HCT116 (cell line): ENCODE measurements around the gene PELO. TPM values are rescaled to one million over a fixed set of nuclear protein-coding genes. Genes with fewer than 3 reads are reported as not detected.

Source experiments
- ATAC-seq: fragments of 200-7000 bp; cut with Tn5 transposase; 2 replicates; pipeline ENCODE4 v1.9.1; 2020; ENCODE audit warnings: mild to moderate bottlenecking, moderate library complexity
- BruUV-seq: library from RNA; stranded (reverse); fragments of 400-500 nt; replicated peaks from 2 replicates; lab custom pipeline; 2021; lab: Mats Ljungman, UMichigan
- CTCF ChIA-PET: fragments of 300-600 bp; sonication (Branson Sonifier 250); formaldehyde crosslinking; loops from one replicate; lab custom pipeline; 2021; ENCODE audit warnings: antibody characterized with exemption; lab: Charles Lee
- POLR2A ChIA-PET: fragments of 300-600, 350-600 bp; sonication (Branson Sonifier 250); formaldehyde crosslinking; loops from one replicate; lab custom pipeline; 2021; ENCODE audit warnings: antibody characterized with exemption; lab: Charles Lee
- RAD21 ChIA-PET, 2 experiments: fragments of 300-600 bp; sonication (Branson Sonifier 250); formaldehyde crosslinking; loops; one replicate each; lab custom pipeline; 2023; ENCODE audit warnings: low total read pairs in 2 of 2; ENCODE audit not compliant: uncharacterized antibody in 2 of 2, unreplicated experiment in 2 of 2, low non-redundant PET in 1 of 2; lab: Charles Lee
- DNase-seq: peaks from one replicate; pipeline ENCODE4 v3.0.0-alpha.2; 2010; ENCODE audit warnings: low read depth, low spot score
- H2AFZ ChIP-seq: fragments of 200-600 bp; shearing (Covaris generic), sonication (generic); 2 replicates; pipeline ENCODE4 v1.6.1; 2017; ENCODE audit warnings: low read depth, mixed run types, mixed read lengths, antibody characterized with exemption, low read length; ENCODE audit not compliant: poor library complexity, severe bottlenecking
- H3K27ac ChIP-seq: 2 replicates; pipeline ENCODE4 v1.5.1; 2012; ENCODE audit warnings: low read depth, low read length
- H3K27me3 ChIP-seq: fragments of 200-600 bp; sonication (generic); 2 replicates; pipeline ENCODE4 v1.6.1; 2016; ENCODE audit warnings: mixed run types, low read length, mixed read lengths; ENCODE audit not compliant: insufficient read depth
- H3K36me3 ChIP-seq, 2 experiments: fragments of 200-500 bp in 1 of 2; fragments of 200-600 bp in 1 of 2; sonication (Bioruptor generic) in 1 of 2; sonication (generic) in 1 of 2; 2 replicates each; pipeline versions ENCODE4 v1.5.1 to v1.6.1; 2014 to 2016; ENCODE audit warnings: low read length in 2 of 2, inconsistent platforms in 1 of 2, mixed read lengths in 1 of 2, mixed run types in 1 of 2; ENCODE audit not compliant: insufficient read depth in 2 of 2, control insufficient read depth in 1 of 2
- H3K4me1 ChIP-seq, 2 experiments: fragments of 200-600 bp in 1 of 2; sonication (generic) in 1 of 2; 2 replicates each; pipeline versions ENCODE4 v1.5.1 to v1.6.1; 2012 to 2017; ENCODE audit warnings: low read length in 2 of 2, inconsistent platforms in 1 of 2, mild to moderate bottlenecking in 1 of 2, mixed read lengths in 1 of 2, mixed run types in 1 of 2, moderate library complexity in 1 of 2; ENCODE audit not compliant: insufficient read depth in 2 of 2, control insufficient read depth in 1 of 2
- H3K4me2 ChIP-seq: fragments of 200-600 bp; sonication (generic); 2 replicates; pipeline ENCODE4 v1.6.1; 2017; ENCODE audit warnings: mixed run types, low read length, mixed read lengths
- H3K4me3 ChIP-seq, 2 experiments: fragments of 200-600 bp in 1 of 2; sonication (generic) in 1 of 2; replicated peaks in 1 of 2; 2 replicates each; pipeline ENCODE4 v1.5.1; 2011 to 2016; ENCODE audit warnings: low read length in 2 of 2, control low read depth in 1 of 2, low read depth in 1 of 2, mild to moderate bottlenecking in 1 of 2, mixed read lengths in 1 of 2, mixed run types in 1 of 2
- H3K79me2 ChIP-seq: fragments of 200-600 bp; sonication (generic); 2 replicates; pipeline ENCODE4 v1.6.1; 2017; ENCODE audit warnings: mild to moderate bottlenecking, mixed run types, low read length, moderate library complexity, mixed read lengths; ENCODE audit not compliant: insufficient read depth
- H3K9ac ChIP-seq: fragments of 200-600 bp; sonication (generic); 2 replicates; pipeline ENCODE4 v1.6.1; 2016; ENCODE audit warnings: low read length, mixed read lengths
- H3K9me2 ChIP-seq: fragments of 200-600 bp; sonication (generic), shearing (Covaris generic); 2 replicates; pipeline ENCODE4 v1.6.1; 2017; ENCODE audit warnings: mixed run types, mild to moderate bottlenecking, moderate library complexity; ENCODE audit not compliant: insufficient read depth
- H3K9me3 ChIP-seq, 2 experiments: fragments of 200-500 bp in 1 of 2; fragments of 200-600 bp in 1 of 2; sonication (Bioruptor generic) in 1 of 2; sonication (generic) in 1 of 2; 2 replicates each; pipeline ENCODE4 v1.6.1; 2014 to 2017; ENCODE audit warnings: low read length in 2 of 2, mixed read lengths in 2 of 2, inconsistent platforms in 1 of 2, low read depth in 1 of 2, mild to moderate bottlenecking in 1 of 2, mixed run types in 1 of 2, moderate library complexity in 1 of 2; ENCODE audit not compliant: control insufficient read depth in 1 of 2, insufficient read depth in 1 of 2
- H4K20me1 ChIP-seq: fragments of 200-600 bp; sonication (generic), shearing (Covaris generic); 2 replicates; pipeline ENCODE4 v1.6.1; 2017; ENCODE audit warnings: mixed run types, mild to moderate bottlenecking, moderate library complexity; ENCODE audit not compliant: insufficient read depth
- CEBPB ChIP-seq: IDR thresholded peaks from 2 replicates; pipeline ENCODE4 v1.6.1; 2012; ENCODE audit warnings: low read depth
- ELF1 ChIP-seq: IDR thresholded peaks from 2 replicates; pipeline ENCODE4 v1.6.1; 2012; ENCODE audit warnings: low read depth, borderline replicate concordance
- POLR2AphosphoS5 ChIP-seq: IDR thresholded peaks from 2 replicates; pipeline ENCODE4 v1.6.1; 2011; ENCODE audit warnings: mild to moderate bottlenecking, low read depth, low read length, moderate library complexity
- SIN3A ChIP-seq: IDR thresholded peaks from 2 replicates; pipeline ENCODE4 v1.6.1; 2012; ENCODE audit warnings: low read depth
- YY1 ChIP-seq: IDR thresholded peaks from 2 replicates; pipeline ENCODE4 v1.6.1; 2011; ENCODE audit warnings: low read length, low read depth, moderate library complexity, mild to moderate bottlenecking; ENCODE audit not compliant: insufficient replicate concordance; ENCODE audit errors: extremely low read depth
- ZFX ChIP-seq: fragments of 450-650 bp; IDR thresholded peaks from 2 replicates; pipeline ENCODE4 v1.6.1; 2017
- intact Hi-C: fragments of 100-400 bp; cut with micrococcal nuclease; formaldehyde crosslinking; loops from 2 replicates; pipeline ENCODE4 v1.10.0; 2022
- total RNA-seq: library from RNA; stranded (reverse); gene quantifications from one replicate; pipeline ENCODE4 v1.2.1, GENCODE V29; 2021; ENCODE audit not compliant: unreplicated experiment
- TF ChIP-seq, protein P1 (sequence below), 3 experiments: fragments of 200-600 bp in 1 of 3; sonication (generic) in 1 of 3; IDR thresholded peaks in 2 of 3; conservative IDR thresholded peaks in 1 of 3; 2 replicates each; pipeline ENCODE4 v1.5.1; 2012 to 2017; ENCODE audit warnings: low read depth in 2 of 3, low read length in 2 of 3, antibody characterized with exemption in 1 of 3, borderline replicate concordance in 1 of 3, control low read depth in 1 of 3, mild to moderate bottlenecking in 1 of 3, mixed read lengths in 1 of 3, mixed run types in 1 of 3, moderate library complexity in 1 of 3; ENCODE audit not compliant: insufficient read depth in 1 of 3
- TF ChIP-seq, protein P2 (sequence below): IDR thresholded peaks from 2 replicates; pipeline ENCODE4 v1.6.1; 2012
- TF ChIP-seq, protein P3 (sequence below): IDR thresholded peaks from 2 replicates; pipeline ENCODE4 v1.6.1; 2012; ENCODE audit warnings: low read depth

PELO gene
- total RNA-seq, 1 experiment from 2014 or later, result 16.5 TPM

DNA sequence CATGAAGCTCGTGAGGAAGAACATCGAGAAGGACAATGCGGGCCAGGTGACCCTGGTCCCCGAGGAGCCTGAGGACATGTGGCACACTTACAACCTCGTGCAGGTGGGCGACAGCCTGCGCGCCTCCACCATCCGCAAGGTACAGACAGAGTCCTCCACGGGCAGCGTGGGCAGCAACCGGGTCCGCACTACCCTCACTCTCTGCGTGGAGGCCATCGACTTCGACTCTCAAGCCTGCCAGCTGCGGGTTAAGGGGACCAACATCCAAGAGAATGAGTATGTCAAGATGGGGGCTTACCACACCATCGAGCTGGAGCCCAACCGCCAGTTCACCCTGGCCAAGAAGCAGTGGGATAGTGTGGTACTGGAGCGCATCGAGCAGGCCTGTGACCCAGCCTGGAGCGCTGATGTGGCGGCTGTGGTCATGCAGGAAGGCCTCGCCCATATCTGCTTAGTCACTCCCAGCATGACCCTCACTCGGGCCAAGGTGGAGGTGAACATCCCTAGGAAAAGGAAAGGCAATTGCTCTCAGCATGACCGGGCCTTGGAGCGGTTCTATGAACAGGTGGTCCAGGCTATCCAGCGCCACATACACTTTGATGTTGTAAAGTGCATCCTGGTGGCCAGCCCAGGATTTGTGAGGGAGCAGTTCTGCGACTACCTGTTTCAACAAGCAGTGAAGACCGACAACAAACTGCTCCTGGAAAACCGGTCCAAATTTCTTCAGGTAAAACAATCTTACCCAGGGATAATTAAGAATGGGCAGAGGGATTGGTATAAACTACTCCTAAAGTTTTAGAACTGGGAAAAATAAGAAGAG is 12.9 kb downstream of the PELO start (continued):
- TF ChIP-seq, protein P1, sequence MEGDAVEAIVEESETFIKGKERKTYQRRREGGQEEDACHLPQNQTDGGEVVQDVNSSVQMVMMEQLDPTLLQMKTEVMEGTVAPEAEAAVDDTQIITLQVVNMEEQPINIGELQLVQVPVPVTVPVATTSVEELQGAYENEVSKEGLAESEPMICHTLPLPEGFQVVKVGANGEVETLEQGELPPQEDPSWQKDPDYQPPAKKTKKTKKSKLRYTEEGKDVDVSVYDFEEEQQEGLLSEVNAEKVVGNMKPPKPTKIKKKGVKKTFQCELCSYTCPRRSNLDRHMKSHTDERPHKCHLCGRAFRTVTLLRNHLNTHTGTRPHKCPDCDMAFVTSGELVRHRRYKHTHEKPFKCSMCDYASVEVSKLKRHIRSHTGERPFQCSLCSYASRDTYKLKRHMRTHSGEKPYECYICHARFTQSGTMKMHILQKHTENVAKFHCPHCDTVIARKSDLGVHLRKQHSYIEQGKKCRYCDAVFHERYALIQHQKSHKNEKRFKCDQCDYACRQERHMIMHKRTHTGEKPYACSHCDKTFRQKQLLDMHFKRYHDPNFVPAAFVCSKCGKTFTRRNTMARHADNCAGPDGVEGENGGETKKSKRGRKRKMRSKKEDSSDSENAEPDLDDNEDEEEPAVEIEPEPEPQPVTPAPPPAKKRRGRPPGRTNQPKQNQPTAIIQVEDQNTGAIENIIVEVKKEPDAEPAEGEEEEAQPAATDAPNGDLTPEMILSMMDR (IDR thresholded peaks at IDR 0.05 in 2 of 3, conservative IDR thresholded peaks at IDR 0.05 in 1 of 3; ENCODE audit: borderline replicate concordance in 1 of 3, insufficient read depth in 1 of 3, low read depth in 2 of 3, low read length in 2 of 3), result no peak; a peak in 1 of 6 replicates
- no peak for TF ChIP-seq YY1

DNA sequence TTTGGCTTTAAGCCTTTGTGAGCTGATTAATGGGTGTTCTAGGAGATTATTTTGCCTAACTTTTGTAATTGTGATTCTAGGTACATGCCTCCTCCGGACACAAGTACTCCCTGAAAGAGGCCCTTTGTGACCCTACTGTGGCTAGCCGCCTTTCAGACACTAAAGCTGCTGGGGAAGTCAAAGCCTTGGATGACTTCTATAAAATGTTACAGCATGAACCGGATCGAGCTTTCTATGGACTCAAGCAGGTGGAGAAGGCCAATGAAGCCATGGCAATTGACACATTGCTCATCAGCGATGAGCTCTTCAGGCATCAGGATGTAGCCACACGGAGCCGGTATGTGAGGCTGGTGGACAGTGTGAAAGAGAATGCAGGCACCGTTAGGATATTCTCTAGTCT is 13.6 kb downstream of the PELO start:
- Histone ChIP-seq H3K4me3 (peak overlapping the region; percentile 89 to 93), H4K20me1 (peaks cover 8% of the 10 kb centered on the region; the same call in 1 of the 2 replicates), H3K4me2 (peak overlapping the region; percentile 98), H3K27me3 (no peaks in the 10 kb centered on the region), H2AFZ (no peak overlapping the region), H3K9me2 (no peaks in the 10 kb centered on the region), H3K4me1 (peaks cover 6 to 27% of the 10 kb centered on the region in 2 experiments; a peak in 3 of 4 replicates), H3K9me3 (no peaks in the 10 kb centered on the region), H3K79me2 (peaks cover 47% of the 10 kb centered on the region), H3K27ac (peak overlapping the region; percentile 85; the same call in 1 of the 2 replicates), H3K9ac (peak overlapping the region; percentile 96), H3K36me3 (peaks cover 16 to 29% of the 10 kb centered on the region in 2 experiments)
- POLR2A ChIA-PET, result no interaction called here
- no TSS peak for BruUV-seq
- ATAC-seq, result no peak
- no peak for DNase-seq
- CTCF ChIA-PET, result interaction anchor here (1.1 kb wide), 1 partner anchor 114 kb away, joined by 5 read pairs; no protein-coding TSS in a partner anchor
- TF ChIP-seq SIN3A (no peak), ELF1 (no peak), ZFX (no peak), POLR2AphosphoS5 (no peak), CEBPB (no peak)
- TF ChIP-seq, protein P2, sequence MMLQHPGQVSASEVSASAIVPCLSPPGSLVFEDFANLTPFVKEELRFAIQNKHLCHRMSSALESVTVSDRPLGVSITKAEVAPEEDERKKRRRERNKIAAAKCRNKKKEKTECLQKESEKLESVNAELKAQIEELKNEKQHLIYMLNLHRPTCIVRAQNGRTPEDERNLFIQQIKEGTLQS, result no peak
- TF ChIP-seq, protein P3, sequence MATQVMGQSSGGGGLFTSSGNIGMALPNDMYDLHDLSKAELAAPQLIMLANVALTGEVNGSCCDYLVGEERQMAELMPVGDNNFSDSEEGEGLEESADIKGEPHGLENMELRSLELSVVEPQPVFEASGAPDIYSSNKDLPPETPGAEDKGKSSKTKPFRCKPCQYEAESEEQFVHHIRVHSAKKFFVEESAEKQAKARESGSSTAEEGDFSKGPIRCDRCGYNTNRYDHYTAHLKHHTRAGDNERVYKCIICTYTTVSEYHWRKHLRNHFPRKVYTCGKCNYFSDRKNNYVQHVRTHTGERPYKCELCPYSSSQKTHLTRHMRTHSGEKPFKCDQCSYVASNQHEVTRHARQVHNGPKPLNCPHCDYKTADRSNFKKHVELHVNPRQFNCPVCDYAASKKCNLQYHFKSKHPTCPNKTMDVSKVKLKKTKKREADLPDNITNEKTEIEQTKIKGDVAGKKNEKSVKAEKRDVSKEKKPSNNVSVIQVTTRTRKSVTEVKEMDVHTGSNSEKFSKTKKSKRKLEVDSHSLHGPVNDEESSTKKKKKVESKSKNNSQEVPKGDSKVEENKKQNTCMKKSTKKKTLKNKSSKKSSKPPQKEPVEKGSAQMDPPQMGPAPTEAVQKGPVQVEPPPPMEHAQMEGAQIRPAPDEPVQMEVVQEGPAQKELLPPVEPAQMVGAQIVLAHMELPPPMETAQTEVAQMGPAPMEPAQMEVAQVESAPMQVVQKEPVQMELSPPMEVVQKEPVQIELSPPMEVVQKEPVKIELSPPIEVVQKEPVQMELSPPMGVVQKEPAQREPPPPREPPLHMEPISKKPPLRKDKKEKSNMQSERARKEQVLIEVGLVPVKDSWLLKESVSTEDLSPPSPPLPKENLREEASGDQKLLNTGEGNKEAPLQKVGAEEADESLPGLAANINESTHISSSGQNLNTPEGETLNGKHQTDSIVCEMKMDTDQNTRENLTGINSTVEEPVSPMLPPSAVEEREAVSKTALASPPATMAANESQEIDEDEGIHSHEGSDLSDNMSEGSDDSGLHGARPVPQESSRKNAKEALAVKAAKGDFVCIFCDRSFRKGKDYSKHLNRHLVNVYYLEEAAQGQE, result no peak
- RAD21 ChIA-PET, result no interaction called here
- intact Hi-C loops, result no loop called here
